ENCODE data around the gene FGF2.

DNA sequence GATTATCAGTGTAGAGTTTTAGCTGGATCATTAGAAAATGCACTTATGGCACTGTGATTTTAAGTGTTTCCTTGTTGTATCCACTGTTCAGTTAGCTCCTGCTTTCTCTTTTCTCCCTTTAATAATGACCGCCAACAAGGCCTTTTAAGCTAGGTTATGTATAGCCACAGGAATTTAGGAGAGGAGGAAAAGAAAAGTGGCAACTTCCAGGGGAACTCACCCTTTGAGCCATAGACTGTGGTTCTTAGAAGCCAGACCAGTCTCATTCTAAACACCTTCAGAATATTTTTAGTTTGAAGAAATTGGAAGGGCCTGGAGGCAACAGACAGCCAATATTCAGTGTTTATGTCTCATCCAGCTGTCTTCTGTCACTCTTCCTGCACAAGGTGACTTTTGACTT lies 6.1 kb downstream of the FGF2 start:
- TF ChIP-seq, protein P1, sequence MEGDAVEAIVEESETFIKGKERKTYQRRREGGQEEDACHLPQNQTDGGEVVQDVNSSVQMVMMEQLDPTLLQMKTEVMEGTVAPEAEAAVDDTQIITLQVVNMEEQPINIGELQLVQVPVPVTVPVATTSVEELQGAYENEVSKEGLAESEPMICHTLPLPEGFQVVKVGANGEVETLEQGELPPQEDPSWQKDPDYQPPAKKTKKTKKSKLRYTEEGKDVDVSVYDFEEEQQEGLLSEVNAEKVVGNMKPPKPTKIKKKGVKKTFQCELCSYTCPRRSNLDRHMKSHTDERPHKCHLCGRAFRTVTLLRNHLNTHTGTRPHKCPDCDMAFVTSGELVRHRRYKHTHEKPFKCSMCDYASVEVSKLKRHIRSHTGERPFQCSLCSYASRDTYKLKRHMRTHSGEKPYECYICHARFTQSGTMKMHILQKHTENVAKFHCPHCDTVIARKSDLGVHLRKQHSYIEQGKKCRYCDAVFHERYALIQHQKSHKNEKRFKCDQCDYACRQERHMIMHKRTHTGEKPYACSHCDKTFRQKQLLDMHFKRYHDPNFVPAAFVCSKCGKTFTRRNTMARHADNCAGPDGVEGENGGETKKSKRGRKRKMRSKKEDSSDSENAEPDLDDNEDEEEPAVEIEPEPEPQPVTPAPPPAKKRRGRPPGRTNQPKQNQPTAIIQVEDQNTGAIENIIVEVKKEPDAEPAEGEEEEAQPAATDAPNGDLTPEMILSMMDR (IDR thresholded peaks at IDR 0.05), result no peak
- TF ChIP-seq NFYB (CRISPR knock-in tag; conservative IDR thresholded peaks at IDR 0.05; ENCODE audit: low read depth), result no peak
- no peak for TF ChIP-seq JUN (CRISPR knock-in tag; IDR thresholded peaks at IDR 0.05)
- no peak for TF ChIP-seq ZNF232 (CRISPR knock-in tag; IDR thresholded peaks at IDR 0.05)
- no peak for TF ChIP-seq PREB (CRISPR knock-in tag; IDR thresholded peaks at IDR 0.05; ENCODE audit: borderline replicate concordance)
- no peak for TF ChIP-seq USF2 (CRISPR knock-in tag; IDR thresholded peaks at IDR 0.05)
- TF ChIP-seq SMAD3 (CRISPR knock-in tag; IDR thresholded peaks at IDR 0.05; ENCODE audit: borderline replicate concordance), result no peak
